ENCODE measurements around the gene DHX36. TPM values are rescaled to one million over a fixed set of nuclear protein-coding genes. Genes with fewer than 3 reads are reported as not detected.

Gene DHX36
- total RNA-seq, 2 donors from 2014 or later, result 67.3 to 69.0 TPM

DNA sequence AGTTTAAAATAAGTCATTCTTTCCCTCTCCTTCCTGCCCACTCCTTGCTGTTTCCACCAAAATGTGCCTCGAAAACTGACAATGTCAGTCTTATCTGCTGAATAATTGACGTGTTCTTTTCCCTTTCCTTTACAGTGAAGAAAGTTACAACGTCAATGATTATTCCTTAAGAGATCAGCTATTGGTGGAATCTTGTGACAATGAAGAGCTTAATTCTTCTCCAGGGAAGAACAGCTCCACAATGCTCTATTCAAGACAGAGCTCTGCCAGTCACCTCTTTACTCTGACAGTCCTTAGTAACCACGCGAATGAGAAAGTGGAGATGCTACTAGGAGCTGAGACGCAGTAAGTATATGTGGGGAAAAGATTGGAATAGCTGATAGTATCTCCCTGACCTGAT, 84.1 kb downstream of the DHX36 start:
- intact Hi-C loops (cut with DNase I), result loop anchor here in 1 of 2 donors (10.0 kb wide), 2 partner anchors 115 to 1195 kb away; partner anchors contain the start of gene ARHGEF26

DNA sequence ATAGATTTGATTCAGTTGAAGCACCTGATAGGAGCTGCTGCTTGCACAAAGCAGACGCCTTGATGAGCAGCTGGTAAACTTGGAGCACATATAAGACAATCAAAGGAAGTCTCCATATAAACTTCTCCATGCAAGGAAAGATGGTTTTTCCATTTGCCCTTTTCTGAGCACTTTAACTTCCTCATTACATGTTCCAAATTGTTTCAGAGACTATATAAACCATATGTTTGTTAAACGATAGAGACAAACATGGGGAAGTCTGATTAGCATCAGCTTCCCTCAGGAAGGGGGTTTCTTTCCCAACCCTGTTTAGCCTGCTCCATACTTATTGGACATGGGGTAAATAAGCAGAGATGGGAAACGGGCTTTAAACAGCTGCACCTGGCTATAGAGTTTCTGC, 88.0 kb downstream of the DHX36 start:
- intact Hi-C loops (cut with DNase I), result no loop called here
- DNase-seq (ENCODE audit: low spot score), result no peak

More for the DNA sequence above, 84.1 kb downstream of the DHX36 start:
- no peak for DNase-seq (ENCODE audit: low spot score)

DNA sequence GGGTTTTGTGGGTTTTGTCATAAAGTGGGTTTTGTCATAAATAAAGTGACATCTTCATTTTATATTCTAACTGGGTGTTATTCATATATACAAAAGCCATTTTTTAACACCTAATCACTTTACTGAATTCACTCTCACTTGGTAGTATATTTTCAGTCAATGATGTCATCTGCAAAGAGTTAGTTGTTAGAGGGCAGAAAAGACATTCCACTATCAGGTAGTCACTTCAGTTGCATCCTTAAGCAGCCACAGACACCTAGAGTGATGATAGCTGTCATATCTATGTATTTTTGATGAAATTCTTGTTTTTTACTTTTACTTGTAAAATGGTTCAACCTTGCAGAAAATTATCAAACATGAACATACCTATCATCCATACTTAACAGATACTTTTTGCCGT, 89.0 kb downstream of the DHX36 start:
- DNase-seq (ENCODE audit: low spot score), result no peak
- intact Hi-C loops (cut with DNase I), result no loop called here

DNA sequence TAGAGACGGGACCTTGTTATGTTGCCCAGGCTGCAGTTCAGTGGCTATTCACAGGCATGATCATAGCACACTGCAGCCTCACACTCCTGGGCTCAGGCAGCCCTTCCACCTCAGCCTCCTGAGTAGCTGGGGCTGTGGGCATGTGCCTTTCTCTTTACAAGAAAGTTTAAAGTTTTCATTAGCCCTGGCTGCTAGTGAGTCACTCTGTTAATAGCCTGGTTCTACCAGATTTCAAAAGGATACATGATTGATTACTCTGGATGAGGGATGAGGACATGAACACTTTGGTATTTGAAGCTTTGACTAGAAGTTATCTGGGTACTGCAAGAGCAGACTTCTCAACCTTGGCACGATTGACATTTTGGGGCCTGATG, 95.1 kb downstream of the DHX36 start:
- intact Hi-C loops (cut with DNase I), result no loop called here
- no peak for DNase-seq (ENCODE audit: low spot score)

DNA sequence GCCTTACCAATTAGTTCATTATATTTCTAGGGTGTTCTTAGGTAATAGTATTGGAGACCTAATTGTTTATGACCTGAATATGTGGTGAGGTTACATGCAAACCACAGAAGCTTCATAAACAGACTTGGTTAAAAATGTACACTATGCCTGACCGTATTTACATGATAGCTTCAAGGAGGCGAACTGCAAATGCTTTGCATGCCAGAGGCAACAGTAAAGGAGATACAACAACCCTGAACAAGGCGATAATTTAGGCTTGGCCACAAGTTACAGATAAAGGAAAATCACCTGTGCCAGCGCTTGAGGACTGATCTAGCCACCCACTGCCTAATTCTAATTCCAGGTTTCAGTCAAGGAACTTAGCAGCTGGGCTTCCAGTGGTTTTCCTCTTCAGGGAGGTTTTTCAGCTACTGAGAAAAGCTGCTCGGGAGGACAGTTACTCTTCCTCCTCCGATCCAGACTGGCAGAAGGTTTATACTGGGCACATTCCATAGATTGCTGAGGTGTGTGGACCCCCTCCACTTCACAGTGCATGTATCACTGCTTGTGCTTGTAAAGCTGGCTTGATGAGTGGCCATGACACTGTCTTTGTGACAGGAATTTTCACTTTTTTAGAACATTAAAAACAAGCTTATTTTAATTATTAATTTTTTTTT, 95.6 kb downstream of the DHX36 start:
- intact Hi-C loops (cut with DNase I), result no loop called here
- no peak for DNase-seq (ENCODE audit: low spot score)

DNA sequence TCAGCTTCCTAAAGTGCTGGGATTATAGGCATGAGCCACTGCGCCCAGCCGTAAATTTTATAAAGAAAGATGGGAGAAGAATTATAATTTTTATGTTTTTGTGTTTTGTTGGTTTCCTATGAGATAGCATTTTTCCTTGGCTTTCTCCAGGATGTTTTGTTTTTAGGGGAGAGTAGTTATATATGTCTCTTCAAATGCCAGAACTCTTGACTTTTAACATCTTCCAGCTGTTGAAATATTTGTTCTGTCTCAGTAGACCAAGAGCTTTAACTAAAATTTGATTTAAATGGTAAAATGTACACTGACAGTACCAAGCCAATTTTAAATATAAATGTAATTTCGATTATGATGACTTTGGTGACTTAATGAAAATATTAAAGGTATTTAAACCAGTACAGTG, 96.8 kb downstream of the DHX36 start:
- DNase-seq (ENCODE audit: low spot score), result no peak
- intact Hi-C loops (cut with DNase I), result no loop called here

DNA sequence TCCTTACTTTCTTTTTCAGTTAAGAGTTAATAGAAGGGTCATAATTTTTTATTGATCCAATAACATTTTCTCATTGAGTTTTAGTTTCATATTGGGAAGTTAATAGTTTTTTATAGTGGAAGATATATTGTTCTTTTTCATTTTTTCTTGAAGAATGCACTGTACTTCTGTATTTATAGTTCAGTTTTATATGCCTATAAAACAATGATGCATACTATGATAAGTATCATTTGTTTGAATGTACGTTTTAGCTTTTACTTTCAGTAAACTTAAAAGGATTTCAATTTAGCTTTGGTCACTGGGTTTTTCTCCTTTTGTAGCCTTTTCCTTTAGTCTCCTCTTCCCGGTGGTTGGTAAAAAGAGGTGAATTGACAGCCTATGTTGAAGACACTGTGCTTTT, 98.8 kb downstream of the DHX36 start:
- intact Hi-C loops (cut with DNase I), result no loop called here
- DNase-seq (ENCODE audit: low spot score), result no peak

DNA sequence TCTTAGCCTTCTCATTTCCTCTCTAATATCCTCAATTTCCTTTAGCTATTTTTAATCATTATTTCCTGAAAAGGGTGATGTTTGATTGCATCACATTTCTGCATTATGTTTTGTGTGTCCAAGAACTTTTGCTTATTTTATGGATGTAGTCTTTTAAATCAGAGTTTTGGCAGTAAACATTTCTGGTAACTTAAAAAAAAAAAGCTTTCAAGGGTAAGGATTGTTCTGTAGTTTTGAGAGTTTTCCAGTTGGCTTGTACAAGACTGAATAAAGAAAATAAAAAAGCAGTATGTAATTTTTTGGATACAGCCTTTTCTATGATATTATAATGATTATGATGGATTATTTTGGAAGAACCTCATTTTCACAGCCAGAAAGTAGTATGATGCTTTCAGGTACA, 99.4 kb downstream of the DHX36 start:
- intact Hi-C loops (cut with DNase I), result no loop called here
- no peak for DNase-seq (ENCODE audit: low spot score)

DNA sequence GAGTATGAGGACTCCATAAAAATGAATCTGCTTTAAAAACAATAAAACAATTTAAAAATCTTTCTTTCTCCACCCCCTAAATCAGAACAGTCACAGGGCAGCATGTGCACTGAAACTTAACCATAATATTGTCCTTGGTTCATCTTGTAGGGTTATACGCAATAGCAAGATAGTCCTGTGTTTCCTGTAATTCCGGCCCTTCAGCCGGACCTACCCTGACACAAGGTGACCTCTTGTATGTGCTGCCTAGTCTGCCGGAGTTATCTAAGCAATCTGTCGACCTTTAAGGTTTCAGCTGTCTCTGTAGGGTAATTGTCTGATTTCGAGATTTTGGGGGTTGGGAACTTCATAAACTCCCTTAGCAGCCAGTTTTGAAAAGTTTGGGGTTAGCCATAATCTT, 99.9 kb downstream of the DHX36 start:
- intact Hi-C loops (cut with DNase I), result no loop called here
- DNase-seq (ENCODE audit: low spot score), result no peak

DNA sequence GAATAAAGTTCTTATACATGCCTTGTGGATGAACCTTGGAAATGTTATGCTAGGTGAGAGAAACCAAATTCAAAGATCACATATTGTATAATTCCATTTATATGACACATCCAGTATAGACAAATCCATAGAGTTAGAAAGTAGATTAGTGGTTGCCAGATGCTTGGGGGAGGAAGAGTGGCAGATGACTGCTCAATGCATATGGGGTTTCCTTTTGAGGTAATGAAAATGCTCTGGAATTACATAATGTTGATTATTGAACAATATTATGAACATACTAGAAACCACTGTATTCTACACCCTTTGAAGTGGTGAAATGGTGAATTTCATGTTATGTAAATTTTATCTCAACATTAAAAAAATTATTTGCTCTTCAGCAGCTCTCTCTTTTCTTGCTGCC, 100.8 kb downstream of the DHX36 start:
- DNase-seq (ENCODE audit: low spot score), result no peak
- intact Hi-C loops (cut with DNase I), result no loop called here

Other genes with a start within 250 kb of the DHX36 start
- gene ARHGEF26, start 203.1 kb downstream of the DHX36 start, total RNA-seq, result 10 to 100 TPM; 14.4 to 24.9 TPM
- not detected for gene GPR149, start 105.7 kb upstream of the DHX36 start, total RNA-seq